Suprapubic skin (tissue), 3 donors: ENCODE results near the gene GNB1L.

Experiments used
- EP300 ChIP-seq: sonication (generic); formaldehyde crosslinking; IDR thresholded peaks from one replicate; pipeline ENCODE4 v1.6.1; 2017; ENCODE audit warnings: antibody characterized with exemption
- POLR2A ChIP-seq, 2 donors: fragments of 450-650 bp; IDR thresholded peaks; one replicate each; pipeline ENCODE4 v1.6.1; 2017; ENCODE audit warnings: antibody characterized with exemption in 2 of 2, mild to moderate bottlenecking in 2 of 2, moderate library complexity in 2 of 2
- TF ChIP-seq, protein P1 (sequence below), 2 donors: fragments of 200-600 bp in 1 of 2; fragments of 450-650 bp in 1 of 2; sonication (generic) in 1 of 2; IDR thresholded peaks; one replicate each; pipeline ENCODE4 v1.5.1; 2016 to 2019; ENCODE audit warnings: antibody characterized with exemption in 2 of 2, mild to moderate bottlenecking in 1 of 2, moderate library complexity in 1 of 2

DNA sequence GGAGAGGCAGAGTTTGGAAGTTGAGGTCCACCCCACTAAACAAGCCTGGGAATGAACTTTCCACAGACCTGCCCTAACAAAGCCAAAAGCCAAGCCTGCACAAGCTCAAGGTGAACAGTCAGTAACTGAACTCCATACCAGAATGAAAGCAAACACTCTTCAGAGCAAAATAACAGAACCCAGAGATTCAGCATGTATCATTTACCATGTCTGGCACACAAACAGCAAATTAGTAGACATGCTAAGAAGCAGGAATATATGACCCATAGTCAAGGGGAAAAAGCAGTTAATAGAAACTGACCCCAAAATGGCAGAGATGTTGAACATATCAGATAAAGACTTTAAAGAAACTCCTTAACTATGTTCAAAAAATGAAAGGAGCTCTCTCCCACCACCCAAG, 62.8 kb downstream of the GNB1L start:
- TF ChIP-seq, protein P1, sequence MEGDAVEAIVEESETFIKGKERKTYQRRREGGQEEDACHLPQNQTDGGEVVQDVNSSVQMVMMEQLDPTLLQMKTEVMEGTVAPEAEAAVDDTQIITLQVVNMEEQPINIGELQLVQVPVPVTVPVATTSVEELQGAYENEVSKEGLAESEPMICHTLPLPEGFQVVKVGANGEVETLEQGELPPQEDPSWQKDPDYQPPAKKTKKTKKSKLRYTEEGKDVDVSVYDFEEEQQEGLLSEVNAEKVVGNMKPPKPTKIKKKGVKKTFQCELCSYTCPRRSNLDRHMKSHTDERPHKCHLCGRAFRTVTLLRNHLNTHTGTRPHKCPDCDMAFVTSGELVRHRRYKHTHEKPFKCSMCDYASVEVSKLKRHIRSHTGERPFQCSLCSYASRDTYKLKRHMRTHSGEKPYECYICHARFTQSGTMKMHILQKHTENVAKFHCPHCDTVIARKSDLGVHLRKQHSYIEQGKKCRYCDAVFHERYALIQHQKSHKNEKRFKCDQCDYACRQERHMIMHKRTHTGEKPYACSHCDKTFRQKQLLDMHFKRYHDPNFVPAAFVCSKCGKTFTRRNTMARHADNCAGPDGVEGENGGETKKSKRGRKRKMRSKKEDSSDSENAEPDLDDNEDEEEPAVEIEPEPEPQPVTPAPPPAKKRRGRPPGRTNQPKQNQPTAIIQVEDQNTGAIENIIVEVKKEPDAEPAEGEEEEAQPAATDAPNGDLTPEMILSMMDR (IDR thresholded peaks at IDR 0.05), result no peak
- no peak for TF ChIP-seq EP300
- TF ChIP-seq POLR2A (IDR thresholded peaks at IDR 0.05), result no peak
